Endodermal cell (in vitro differentiated cells): ENCODE data around the gene CPLX4. TPM values are rescaled to one million over a fixed set of nuclear protein-coding genes. Genes with fewer than 3 reads are reported as not detected.
"Not testable (repeated sequence)": the region's sequence is repeated elsewhere in the genome, so short reads cannot be mapped to it uniquely, and the experiment has no call there.

Experiments
- DNase-seq: peaks from one replicate; pipeline ENCODE4 v3.0.0-alpha.2; 2017
- H3K27ac ChIP-seq: 2 replicates; pipeline ENCODE4 v1.5.1; 2013; ENCODE audit warnings: mild to moderate bottlenecking, low read depth, low read length, moderate library complexity
- H3K27me3 ChIP-seq: 2 replicates; pipeline ENCODE4 v1.6.1; 2013; ENCODE audit warnings: mild to moderate bottlenecking, low read length, moderate library complexity; ENCODE audit not compliant: insufficient read depth, control insufficient read depth, poor library complexity, severe bottlenecking
- H3K36me3 ChIP-seq: 2 replicates; pipeline ENCODE4 v1.7.0; 2013; ENCODE audit warnings: mild to moderate bottlenecking, low read length, moderate library complexity; ENCODE audit not compliant: control insufficient read depth, insufficient read depth
- H3K4me1 ChIP-seq: one replicate; pipeline ENCODE4 v1.7.0; 2013; ENCODE audit warnings: low read length; ENCODE audit not compliant: control insufficient read depth, insufficient read depth
- H3K4me3 ChIP-seq: 2 replicates; pipeline ENCODE4 v1.5.1; 2013; ENCODE audit warnings: mild to moderate bottlenecking, low read length, moderate library complexity
- H3K9ac ChIP-seq: 2 replicates; pipeline ENCODE4 v1.6.1; 2013; ENCODE audit warnings: mild to moderate bottlenecking, low read length, moderate library complexity; ENCODE audit not compliant: poor library complexity, severe bottlenecking; ENCODE audit errors: extremely low read depth
- H3K9me3 ChIP-seq: 2 replicates; pipeline ENCODE4 v1.6.1; 2013; ENCODE audit warnings: mild to moderate bottlenecking, low read length, moderate library complexity; ENCODE audit not compliant: control insufficient read depth
- H3K27ac Mint-ChIP-seq: 2 replicates; pipeline ENCODE4 v1.8.0; 2020; ENCODE audit warnings: mixed read lengths
- H3K27me3 Mint-ChIP-seq: 2 replicates; pipeline ENCODE4 v1.8.0; 2021; ENCODE audit warnings: mild to moderate bottlenecking, mixed read lengths; ENCODE audit not compliant: insufficient read depth
- H3K36me3 Mint-ChIP-seq: 2 replicates; pipeline ENCODE4 v1.8.0; 2020; ENCODE audit warnings: low read depth, mixed read lengths
- H3K4me1 Mint-ChIP-seq: 2 replicates; pipeline ENCODE4 v1.8.0; 2020; ENCODE audit warnings: mixed read lengths
- H3K4me3 Mint-ChIP-seq: 2 replicates; pipeline ENCODE4 v1.8.0; 2020; ENCODE audit warnings: mild to moderate bottlenecking, moderate library complexity, mixed read lengths
- H3K9me3 Mint-ChIP-seq: 2 replicates; pipeline ENCODE4 v1.8.0; 2020; ENCODE audit warnings: mild to moderate bottlenecking, mixed read lengths
- WGBS, 2 experiments: methylation state at CpG; one replicate each; pipeline versions ENCODE4 v1.1.5 to v1.1.7; 2013; ENCODE audit warnings: missing lambda C conversion rate in 2 of 2, mixed read lengths in 1 of 2; ENCODE audit not compliant: insufficient coverage in 1 of 2, insufficient read length in 1 of 2; 5-methylcytosine and 5-hydroxymethylcytosine counted together
- total RNA-seq, 2 donors: library from RNA; stranded (reverse); fragmentation: NEBNext Ultra II Directional in 1 of 2; extraction: Animal tissue kit (Norgen Biotek cat#: 25700) in 1 of 2; gene quantifications; 2 replicates in 1 of 2; 3 replicates in 1 of 2; pipeline ENCODE4 v1.2.1, GENCODE V29; 2021
- TF ChIP-seq, protein P1 (sequence below): fragments of 200-600 bp; sonication (generic); conservative IDR thresholded peaks from 2 replicates; pipeline ENCODE4 v1.5.0; 2021; ENCODE audit warnings: antibody characterized with exemption, mild to moderate bottlenecking

The CPLX4 gene
- total RNA-seq, 2 donors from 2014 or later = not detected

GRCh38 chr18:59255491-59255890 lies 63.0 kb downstream of the CPLX4 start:
- DNase-seq, H3K4me1 ChIP-seq, H3K4me3 Mint-ChIP-seq, H3K9me3 ChIP-seq, H3K36me3 ChIP-seq, H3K27ac ChIP-seq, H3K4me1 Mint-ChIP-seq, H3K36me3 Mint-ChIP-seq, H3K27ac Mint-ChIP-seq, H3K9ac ChIP-seq, H3K4me3 ChIP-seq: not testable (repeated sequence)
- H3K9me3 Mint-ChIP-seq = peaks cover 47% of the 10 kb centered on the region
- peaks cover 13% of the 10 kb centered on the region for H3K27me3 ChIP-seq
- WGBS, 2 experiments = 79 to 85% methylated on average over 4 to 28 of the region's 30 CpGs
- H3K27me3 Mint-ChIP-seq = peaks cover 73% of the 10 kb centered on the region

DNA sequence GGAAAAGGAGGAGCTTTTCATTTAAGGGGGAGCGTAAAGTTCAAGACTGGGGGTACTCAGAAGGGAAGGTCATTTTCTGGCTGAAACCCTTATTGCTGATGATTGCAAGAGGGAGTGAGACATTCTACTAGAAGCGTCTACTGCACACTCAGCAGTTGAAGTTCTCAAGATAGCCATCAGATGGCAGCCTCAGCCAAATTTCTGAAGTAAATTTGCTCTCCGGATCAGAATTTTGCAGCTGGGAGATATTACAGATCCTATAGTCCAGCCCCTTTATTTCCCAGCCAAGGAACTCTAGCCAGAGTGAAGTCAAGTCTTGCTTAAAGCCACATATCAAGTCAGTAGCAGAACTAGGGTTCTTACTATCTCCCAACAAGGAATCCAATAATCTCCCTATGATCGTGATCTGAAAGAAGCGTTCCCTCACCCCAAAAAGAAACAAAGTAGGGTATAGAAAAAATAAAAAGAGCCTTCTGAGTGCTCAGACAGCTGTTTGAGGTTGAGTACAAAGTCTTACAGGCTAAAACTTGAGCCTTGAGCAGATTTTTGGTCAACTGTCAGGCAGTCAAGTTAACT lies 69.2 kb downstream of the CPLX4 start:
- H3K9ac ChIP-seq = no peak overlapping the region
- no peaks in the 10 kb centered on the region for H3K36me3 ChIP-seq
- H3K27me3 Mint-ChIP-seq = peaks cover 41% of the 10 kb centered on the region
- peaks cover 4% of the 10 kb centered on the region for H3K9me3 ChIP-seq
- WGBS, 2 experiments = 8 to 39% methylated on average over 3 to 5 of the region's 5 CpGs
- no peak overlapping the region for H3K27ac Mint-ChIP-seq
- peaks cover 7% of the 10 kb centered on the region for H3K4me1 ChIP-seq
- H3K4me1 Mint-ChIP-seq = peaks cover 35% of the 10 kb centered on the region
- DNase-seq = peak; percentile 87
- no peak overlapping the region for H3K4me3 Mint-ChIP-seq
- peaks cover 6% of the 10 kb centered on the region for H3K9me3 Mint-ChIP-seq
- no peaks in the 10 kb centered on the region for H3K36me3 Mint-ChIP-seq
- peaks cover 9% of the 10 kb centered on the region for H3K27me3 ChIP-seq
- no peak overlapping the region for H3K27ac ChIP-seq
- no peak overlapping the region for H3K4me3 ChIP-seq
- TF ChIP-seq, protein P1, sequence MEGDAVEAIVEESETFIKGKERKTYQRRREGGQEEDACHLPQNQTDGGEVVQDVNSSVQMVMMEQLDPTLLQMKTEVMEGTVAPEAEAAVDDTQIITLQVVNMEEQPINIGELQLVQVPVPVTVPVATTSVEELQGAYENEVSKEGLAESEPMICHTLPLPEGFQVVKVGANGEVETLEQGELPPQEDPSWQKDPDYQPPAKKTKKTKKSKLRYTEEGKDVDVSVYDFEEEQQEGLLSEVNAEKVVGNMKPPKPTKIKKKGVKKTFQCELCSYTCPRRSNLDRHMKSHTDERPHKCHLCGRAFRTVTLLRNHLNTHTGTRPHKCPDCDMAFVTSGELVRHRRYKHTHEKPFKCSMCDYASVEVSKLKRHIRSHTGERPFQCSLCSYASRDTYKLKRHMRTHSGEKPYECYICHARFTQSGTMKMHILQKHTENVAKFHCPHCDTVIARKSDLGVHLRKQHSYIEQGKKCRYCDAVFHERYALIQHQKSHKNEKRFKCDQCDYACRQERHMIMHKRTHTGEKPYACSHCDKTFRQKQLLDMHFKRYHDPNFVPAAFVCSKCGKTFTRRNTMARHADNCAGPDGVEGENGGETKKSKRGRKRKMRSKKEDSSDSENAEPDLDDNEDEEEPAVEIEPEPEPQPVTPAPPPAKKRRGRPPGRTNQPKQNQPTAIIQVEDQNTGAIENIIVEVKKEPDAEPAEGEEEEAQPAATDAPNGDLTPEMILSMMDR = peak; percentile 88

- 25 to 40% methylated on average over 3 to 4 of the region's 4 CpGs for WGBS, 2 experiments
- Mint-ChIP-seq H3K27me3 (peaks cover 23% of the 10 kb centered on the region), H3K4me1 (peaks cover 36% of the 10 kb centered on the region), H3K36me3 (no peaks in the 10 kb centered on the region), H3K27ac (peak overlapping the region; percentile 82), H3K9me3 (no peaks in the 10 kb centered on the region), H3K4me3 (peak overlapping the region; percentile 10)
- peak; percentile 73 for DNase-seq
- Histone ChIP-seq H3K4me3 (peak overlapping the region; percentile 46), H3K36me3 (no peaks in the 10 kb centered on the region), H3K9me3 (peaks cover 5% of the 10 kb centered on the region), H3K27me3 (no peaks in the 10 kb centered on the region), H3K9ac (no peak overlapping the region), H3K4me1 (peaks cover 7% of the 10 kb centered on the region), H3K27ac (no peak overlapping the region)
- TF ChIP-seq, protein P1 = no peak
These were observed 71.7 kb downstream of the CPLX4 start for GRCh38 chr18:59246796-59247195.

Other genes starting within 250 kb of the CPLX4 start
- 10 to 100 TPM; 38.7 to 39.9 TPM for gene SEC11C, start 178.8 kb downstream of the CPLX4 start, total RNA-seq
- gene GRP, start 98.5 kb downstream of the CPLX4 start, total RNA-seq = 1 to 10 TPM; 4.4 to 6.5 TPM
- under 1 TPM in 1 of 2 donors, not detected in 1; 0.18 TPM for gene RAX, start 45.2 kb downstream of the CPLX4 start, total RNA-seq
- gene LMAN1, start 40.6 kb upstream of the CPLX4 start, total RNA-seq = 100 to 1,000 TPM in 1 of 2 donors, 10 to 100 TPM in 1; 82.9 to 125 TPM